ENCODE results near the gene NDEL1. TPM values are rescaled to one million over a fixed set of nuclear protein-coding genes. Genes with fewer than 3 reads are reported as not detected.

The NDEL1 gene
- total RNA-seq, 4 donors from 2014 or later, result 58.1 to 67.3 (median 63.4) TPM

GRCh38 chr17:8417806-8418205 is 17.9 kb upstream of the NDEL1 start:
- no peak overlapping the region for H3K4me3 ChIP-seq
- peaks cover 22% of the 10 kb centered on the region for H3K27me3 ChIP-seq
- H3K9me3 ChIP-seq, result no peaks in the 10 kb centered on the region
- H3K4me1 ChIP-seq, result peaks cover 0 to 16% (median 5%) of the 10 kb centered on the region in 3 donors
- H3K27ac ChIP-seq, result no peak overlapping the region
- no peaks in the 10 kb centered on the region for H3K36me3 ChIP-seq
- no peak for ATAC-seq
- TF ChIP-seq POLR2A (IDR thresholded peaks at IDR 0.05) (no peak), POLR2AphosphoS5 (IDR thresholded peaks at IDR 0.05) (no peak), CTCF (IDR thresholded peaks at IDR 0.05) (no peak), EP300 (IDR thresholded peaks at IDR 0.05) (no peak)
- 87 to 89% methylated on average over 3 to 4 of the region's 4 CpGs for WGBS, 2 donors (ENCODE audit: low coverage in 1 of 2)

- H3K4me1 ChIP-seq, result peaks cover 0 to 16% (median 5%) of the 10 kb centered on the region in 3 donors
- no peak for TF ChIP-seq POLR2A (IDR thresholded peaks at IDR 0.05)
- no peak for TF ChIP-seq CTCF (IDR thresholded peaks at IDR 0.05)
- no peak for TF ChIP-seq EP300 (IDR thresholded peaks at IDR 0.05)
- no peak for TF ChIP-seq POLR2AphosphoS5 (IDR thresholded peaks at IDR 0.05)
- no peaks in the 10 kb centered on the region for H3K9me3 ChIP-seq
- H3K4me3 ChIP-seq, result no peak overlapping the region
- no peaks in the 10 kb centered on the region for H3K36me3 ChIP-seq
- ATAC-seq, result no peak
- peaks cover 22% of the 10 kb centered on the region for H3K27me3 ChIP-seq
- no peak overlapping the region for H3K27ac ChIP-seq
- 31 to 44% methylated on average over 1 of the region's 1 CpG for WGBS, 2 donors (ENCODE audit: low coverage in 1 of 2)
Observed at GRCh38 chr17:8418471-8418870, 17.2 kb upstream of the NDEL1 start.

- no peak for TF ChIP-seq POLR2A (IDR thresholded peaks at IDR 0.05)
- no peak for TF ChIP-seq CTCF (IDR thresholded peaks at IDR 0.05)
- TF ChIP-seq POLR2AphosphoS5 (IDR thresholded peaks at IDR 0.05), result no peak
- no peak for TF ChIP-seq EP300 (IDR thresholded peaks at IDR 0.05)
- WGBS, 2 donors (ENCODE audit: low coverage in 1 of 2), result 43 to 90% methylated on average over 1 of the region's 1 CpG
- H3K27me3 ChIP-seq, result peaks cover 20% of the 10 kb centered on the region
- no peak overlapping the region for H3K27ac ChIP-seq
- H3K4me3 ChIP-seq, result no peak overlapping the region
- no peaks in the 10 kb centered on the region for H3K36me3 ChIP-seq
- H3K9me3 ChIP-seq, result no peaks in the 10 kb centered on the region
- no peak for ATAC-seq
- H3K4me1 ChIP-seq, result peaks cover 0 to 16% (median 5%) of the 10 kb centered on the region in 3 donors
Observed at GRCh38 chr17:8419305-8419704, 16.4 kb upstream of the NDEL1 start.

- H3K27me3 ChIP-seq, result peaks cover 10% of the 10 kb centered on the region
- no peaks in the 10 kb centered on the region for H3K9me3 ChIP-seq
- H3K4me1 ChIP-seq, result peaks cover 0 to 16% (median 5%) of the 10 kb centered on the region in 3 donors
- 24 to 29% methylated on average over 2 to 5 of the region's 5 CpGs for WGBS, 2 donors (ENCODE audit: low coverage in 1 of 2)
- ATAC-seq, result peak; percentile 76
- no peak overlapping the region for H3K4me3 ChIP-seq
- H3K27ac ChIP-seq, result peak overlapping the region in 3 of 4 donors; percentile 11 to 51 (median 49)
- TF ChIP-seq CTCF (IDR thresholded peaks at IDR 0.05) (no peak), POLR2AphosphoS5 (IDR thresholded peaks at IDR 0.05) (peak; percentile 65)
- no peaks in the 10 kb centered on the region for H3K36me3 ChIP-seq
Observed at GRCh38 chr17:8420041-8420934, 15.4 kb upstream of the NDEL1 start.

- H3K36me3 ChIP-seq, result no peaks in the 10 kb centered on the region
- H3K9me3 ChIP-seq, result no peaks in the 10 kb centered on the region
- H3K27ac ChIP-seq, result no peak overlapping the region
- H3K27me3 ChIP-seq, result no peaks in the 10 kb centered on the region
- WGBS, 2 donors (ENCODE audit: low coverage in 1 of 2), result 21 to 60% methylated on average over 2 to 3 of the region's 3 CpGs
- no peak for ATAC-seq
- H3K4me1 ChIP-seq, result peaks cover 0 to 16% (median 5%) of the 10 kb centered on the region in 3 donors
- no peak overlapping the region for H3K4me3 ChIP-seq
- TF ChIP-seq CTCF (IDR thresholded peaks at IDR 0.05) (no peak), POLR2AphosphoS5 (IDR thresholded peaks at IDR 0.05) (no peak), POLR2A (IDR thresholded peaks at IDR 0.05) (no peak), EP300 (IDR thresholded peaks at IDR 0.05) (no peak)
Observed at GRCh38 chr17:8421571-8421970, 14.1 kb upstream of the NDEL1 start.
